B cell (primary cell): ENCODE measurements around the gene COL6A5. TPM values are rescaled to one million over a fixed set of nuclear protein-coding genes. Genes with fewer than 3 reads are reported as not detected.
"Not testable (repeated sequence)": the region's sequence is repeated elsewhere in the genome, so short reads cannot be mapped to it uniquely, and the experiment has no call there.

Experiments used
- ATAC-seq: fragments of 200-7000 bp; cut with Tn5 transposase; one replicate; pipeline ENCODE4 v1.10.0; 2021; ENCODE audit warnings: low read depth, mild to moderate bottlenecking, moderate number of reproducible peaks, moderate library complexity
- CTCF ChIA-PET: fragments of 350-600 bp; sonication (Branson Sonifier 250); formaldehyde crosslinking; loops from one replicate; lab custom pipeline; 2021; ENCODE audit warnings: antibody characterized with exemption, inconsistent platforms; lab: Charles Lee
- POLR2A ChIA-PET: fragments of 350-600 bp; sonication (Branson Sonifier 250); formaldehyde crosslinking; loops from one replicate; lab custom pipeline; 2021; ENCODE audit warnings: antibody characterized with exemption; lab: Charles Lee
- DNase-seq: peaks from one replicate; pipeline ENCODE4 v3.0.0; 2013
- H2AFZ ChIP-seq: 2 replicates; pipeline ENCODE4 v1.6.1; 2012; ENCODE audit warnings: mild to moderate bottlenecking, low read depth, low read length; ENCODE audit not compliant: insufficient read depth, poor library complexity, severe bottlenecking
- H3K27ac ChIP-seq, 2 donors: 1 replicate in 1 of 2; 2 replicates in 1 of 2; pipeline ENCODE4 v1.5.1; 2012 to 2013; ENCODE audit warnings: low read length in 2 of 2, mild to moderate bottlenecking in 2 of 2, moderate library complexity in 1 of 2
- H3K27me3 ChIP-seq, 4 experiments: fragments of 200-600 bp in 1 of 4; sonication (generic) in 1 of 4; replicated peaks in 1 of 4; 1 replicate in 2 of 4; 2 replicates in 2 of 4; pipeline versions ENCODE4 v1.6.1 to v1.7.0; 2013 to 2016; ENCODE audit warnings: low read length in 3 of 4, mild to moderate bottlenecking in 2 of 4, mixed read lengths in 1 of 4, moderate library complexity in 1 of 4; ENCODE audit not compliant: insufficient read depth in 4 of 4, control insufficient read depth in 3 of 4; ENCODE audit errors: control extremely low read depth in 1 of 4
- H3K36me3 ChIP-seq, 2 experiments: replicated peaks in 1 of 2; 1 replicate in 1 of 2; 2 replicates in 1 of 2; pipeline versions ENCODE4 v1.6.1 to v1.7.1; 2013; ENCODE audit warnings: low read length in 1 of 2; ENCODE audit not compliant: insufficient read depth in 2 of 2, control insufficient read depth in 1 of 2; ENCODE audit errors: control extremely low read depth in 1 of 2, extremely low read depth in 1 of 2
- H3K4me1 ChIP-seq, 2 donors: fragments of 200-600 bp in 1 of 2; sonication (generic) in 1 of 2; 1 replicate in 1 of 2; 2 replicates in 1 of 2; pipeline versions ENCODE4 v1.5.1 to v1.6.1; 2013 to 2017; ENCODE audit warnings: low read length in 2 of 2; ENCODE audit not compliant: control insufficient read depth in 2 of 2, insufficient read depth in 2 of 2
- H3K4me2 ChIP-seq: replicated peaks from 2 replicates; pipeline ENCODE3; 2012; ENCODE audit warnings: mild to moderate bottlenecking, low read depth, low read length; ENCODE audit not compliant: poor library complexity, severe bottlenecking
- H3K4me3 ChIP-seq, 5 experiments: fragments of 200-600 bp in 1 of 5; sonication (generic) in 1 of 5; 1 replicate in 3 of 5; 2 replicates in 2 of 5; pipeline versions ENCODE4 v1.5.1 to v1.7.0; 2011 to 2016; ENCODE audit warnings: low read length in 4 of 5, mild to moderate bottlenecking in 4 of 5, low read depth in 2 of 5, control low read depth in 1 of 5, moderate library complexity in 1 of 5; ENCODE audit not compliant: insufficient read depth in 1 of 5; ENCODE audit errors: control extremely low read depth in 1 of 5, extremely low read depth in 1 of 5
- H3K79me2 ChIP-seq: fragments of 200-600 bp; sonication (generic); one replicate; pipeline ENCODE4 v1.6.0; 2016; ENCODE audit warnings: low read length; ENCODE audit not compliant: control insufficient read depth, insufficient read depth
- H3K9ac ChIP-seq: fragments of 200-600 bp; sonication (generic); 2 replicates; pipeline ENCODE4 v1.6.1; 2017; ENCODE audit warnings: mild to moderate bottlenecking, low read length, moderate library complexity
- H3K9me3 ChIP-seq, 3 donors: one replicate each; pipeline versions ENCODE4 v1.6.1 to v1.7.1; 2013; ENCODE audit warnings: low read length in 2 of 3; ENCODE audit not compliant: control insufficient read depth in 2 of 3, insufficient read depth in 1 of 3; ENCODE audit errors: control extremely low read depth in 1 of 3
- H4K20me1 ChIP-seq: 2 replicates; pipeline ENCODE4 v1.6.0; 2012; ENCODE audit warnings: mild to moderate bottlenecking, low read length; ENCODE audit not compliant: insufficient read depth, control insufficient read depth, poor library complexity, severe bottlenecking
- H3K27ac Mint-ChIP-seq: one replicate; pipeline ENCODE4 v1.8.0; 2021; ENCODE audit warnings: mixed read lengths
- H3K27me3 Mint-ChIP-seq: one replicate; pipeline ENCODE4 v1.8.0; 2021; ENCODE audit warnings: mixed read lengths
- H3K4me1 Mint-ChIP-seq: one replicate; pipeline ENCODE4 v1.8.0; 2021; ENCODE audit warnings: mixed read lengths
- H3K4me3 Mint-ChIP-seq: one replicate; pipeline ENCODE4 v1.8.0; 2021; ENCODE audit warnings: mixed read lengths
- H3K9me3 Mint-ChIP-seq: one replicate; pipeline ENCODE4 v1.8.0; 2022; ENCODE audit warnings: mixed read lengths; ENCODE audit not compliant: insufficient read depth
- CTCF ChIP-seq: fragments of 200-600 bp; IDR thresholded peaks from one replicate; pipeline ENCODE4 v1.8.0; 2022; ENCODE audit warnings: antibody characterized with exemption, mild to moderate bottlenecking
- EZH2 ChIP-seq: IDR thresholded peaks from 2 replicates; pipeline ENCODE4 v1.6.1; 2012; ENCODE audit warnings: borderline replicate concordance, low read depth, mild to moderate bottlenecking, moderate library complexity, low read length; ENCODE audit not compliant: insufficient read depth, poor library complexity, severe bottlenecking
- WGBS: methylation state at CpG from one replicate; pipeline ENCODE4 v1.1.5; 2013; ENCODE audit warnings: missing lambda C conversion rate; ENCODE audit not compliant: insufficient coverage; 5-methylcytosine and 5-hydroxymethylcytosine counted together
- intact Hi-C: fragments of 100-400 bp; cut with micrococcal nuclease; formaldehyde crosslinking; loops from one replicate; pipeline ENCODE4 v1.10.0; 2022
- polyA plus RNA-seq: library from polyadenylated mRNA; depleted of rRNA; stranded (reverse); fragments of >200 nt; gene quantifications from 2 replicates; pipeline ENCODE4 v1.2.3, GENCODE V29; 2012
- total RNA-seq, 2 donors: library from RNA; stranded (reverse); fragments of 120-200 nt in 1 of 2; gene quantifications; 1 replicate in 1 of 2; 2 replicates in 1 of 2; pipeline versions ENCODE4 v1.2.3 to v1.2.4, GENCODE V29; 2013 to 2022

COL6A5 gene
- total and polyA plus RNA-seq, 2 donors (not counting 1 experiment from before 2014, with no cell fraction given): not detected

- DNase-seq, H3K4me1 ChIP-seq, H3K27me3 ChIP-seq, H3K4me3 ChIP-seq, H3K4me1 Mint-ChIP-seq, H3K79me2 ChIP-seq, intact Hi-C loops, H3K9ac ChIP-seq, H2AFZ ChIP-seq, H3K27ac Mint-ChIP-seq, H3K27me3 Mint-ChIP-seq, H3K36me3 ChIP-seq, H3K27ac ChIP-seq, POLR2A ChIA-PET, H4K20me1 ChIP-seq, H3K9me3 ChIP-seq, H3K4me2 ChIP-seq, H3K9me3 Mint-ChIP-seq, CTCF ChIA-PET, H3K4me3 Mint-ChIP-seq, ATAC-seq: not testable (repeated sequence)
- 33% methylated on average over 2 of the region's 8 CpGs for WGBS
These were observed 102.7 kb downstream of the COL6A5 start for GRCh38 chr3:130448155-130448554.

GRCh38 chr3:130456540-130456939, 111.1 kb downstream of the COL6A5 start:
- intact Hi-C loops: no loop called here
- Histone ChIP-seq H3K4me1 (no peaks in the 10 kb centered on the region), H4K20me1 (no peaks in the 10 kb centered on the region), H3K27me3 (peaks cover 0 to 3% (median 0%) of the 10 kb centered on the region in 4 experiments), H3K27ac (no peak overlapping the region), H3K9ac (no peak overlapping the region), H3K9me3 (no peaks in the 10 kb centered on the region), H3K4me3 (no peak overlapping the region), H2AFZ (no peak overlapping the region), H3K4me2 (no peak overlapping the region), H3K36me3 (no peaks in the 10 kb centered on the region), H3K79me2 (no peaks in the 10 kb centered on the region)
- Mint-ChIP-seq H3K4me3 (no peak overlapping the region), H3K9me3 (peaks cover 1% of the 10 kb centered on the region), H3K4me1 (no peaks in the 10 kb centered on the region), H3K27me3 (no peaks in the 10 kb centered on the region), H3K27ac (no peak overlapping the region)
- ChIA-PET POLR2A (no interaction called here), CTCF (no interaction called here)
- WGBS: no CpG with 5 or more reads among the region's 1 CpG
- DNase-seq (no peak), ATAC-seq (no peak)
- TF ChIP-seq CTCF (no peak), EZH2 (no peak)
